ENCODE results near the gene CNPPD1. TPM values are rescaled to one million over a fixed set of nuclear protein-coding genes. Genes with fewer than 3 reads are reported as not detected.
"Not testable (repeated sequence)": the region's sequence is repeated elsewhere in the genome, so short reads cannot be mapped to it uniquely, and the experiment has no call there.

CNPPD1 gene
- total and polyA plus RNA-seq, 4 donors = 27.5 to 66.9 (median 48.6) TPM

- Histone ChIP-seq H3K9ac (ENCODE audit: insufficient read depth in 1 of 2, low read length in 2 of 2) (no peak overlapping the region), H3K4me1 (ENCODE audit: control insufficient read depth in 5 of 5, insufficient read depth in 5 of 5, low read length in 5 of 5) (peaks cover 0 to 22% (median 12%) of the 10 kb centered on the region in 5 donors), H3K27ac (ENCODE audit: low read depth in 1 of 2, low read length in 1 of 2) (no peak overlapping the region), H3K9me3 (ENCODE audit: control insufficient read depth in 4 of 4, insufficient read depth in 3 of 4, low read length in 3 of 4) (no peaks in the 10 kb centered on the region), H3K27me3 (ENCODE audit: control insufficient read depth in 3 of 3, insufficient read depth in 3 of 3, low read length in 2 of 3) (no peaks in the 10 kb centered on the region), H3K4me3 (no peak overlapping the region), H3K36me3 (ENCODE audit: control insufficient read depth in 4 of 4, insufficient read depth in 4 of 4, low read length in 4 of 4) (peaks cover 3 to 15% (median 13%) of the 10 kb centered on the region in 4 donors)
- TF ChIP-seq CTCF (IDR thresholded peaks at IDR 0.05; ENCODE audit: control extremely low read depth, extremely low read depth) = no peak
- no peak for ATAC-seq (ENCODE audit: insufficient read depth, low FRiP score)
- 86 to 91% methylated on average over 5 of the region's 5 CpGs for WGBS, 2 donors
- DNase-seq = no peak
Observed at GRCh38 chr2:219205165-219205538, 28.4 kb upstream of the CNPPD1 start.

- H3K4me3 ChIP-seq = no peak overlapping the region
- no peaks in the 10 kb centered on the region for H3K27me3 ChIP-seq (ENCODE audit: control insufficient read depth in 3 of 3, insufficient read depth in 3 of 3, low read length in 2 of 3)
- DNase-seq (no peak), ATAC-seq (ENCODE audit: insufficient read depth, low FRiP score) (no peak)
- peaks cover 0 to 22% (median 12%) of the 10 kb centered on the region in 5 donors for H3K4me1 ChIP-seq (ENCODE audit: control insufficient read depth in 5 of 5, insufficient read depth in 5 of 5, low read length in 5 of 5)
- H3K9ac ChIP-seq (ENCODE audit: insufficient read depth in 1 of 2, low read length in 2 of 2) = no peak overlapping the region
- H3K9me3 ChIP-seq (ENCODE audit: control insufficient read depth in 4 of 4, insufficient read depth in 3 of 4, low read length in 3 of 4) = no peaks in the 10 kb centered on the region
- H3K27ac ChIP-seq (ENCODE audit: low read depth in 1 of 2, low read length in 1 of 2) = no peak overlapping the region
- 91 to 95% methylated on average over 7 of the region's 7 CpGs for WGBS, 2 donors
- peaks cover 0 to 12% (median 10%) of the 10 kb centered on the region in 4 donors for H3K36me3 ChIP-seq (ENCODE audit: control insufficient read depth in 4 of 4, insufficient read depth in 4 of 4, low read length in 4 of 4)
- no peak for TF ChIP-seq CTCF (IDR thresholded peaks at IDR 0.05; ENCODE audit: control extremely low read depth, extremely low read depth)
Observed at GRCh38 chr2:219204425-219205164, 27.9 kb upstream of the CNPPD1 start.

- H3K9ac ChIP-seq (ENCODE audit: insufficient read depth in 1 of 2, low read length in 2 of 2); ATAC-seq (ENCODE audit: insufficient read depth, low FRiP score); H3K4me3 ChIP-seq; H3K4me1 ChIP-seq (ENCODE audit: control insufficient read depth in 5 of 5, insufficient read depth in 5 of 5, low read length in 5 of 5); H3K27me3 ChIP-seq (ENCODE audit: control insufficient read depth in 3 of 3, insufficient read depth in 3 of 3, low read length in 2 of 3); H3K27ac ChIP-seq (ENCODE audit: low read depth in 1 of 2, low read length in 1 of 2); H3K36me3 ChIP-seq (ENCODE audit: control insufficient read depth in 4 of 4, insufficient read depth in 4 of 4, low read length in 4 of 4); DNase-seq; H3K9me3 ChIP-seq (ENCODE audit: control insufficient read depth in 4 of 4, insufficient read depth in 3 of 4, low read length in 3 of 4): not testable (repeated sequence)
- WGBS, 2 donors = 88% methylated on average over 16 to 21 of the region's 21 CpGs
Observed at GRCh38 chr2:219201331-219201730, 24.6 kb upstream of the CNPPD1 start.

GRCh38 chr2:219200502-219201326 lies 24.0 kb upstream of the CNPPD1 start:
- not testable (repeated sequence) for H3K4me3 ChIP-seq; H3K27me3 ChIP-seq (ENCODE audit: control insufficient read depth in 3 of 3, insufficient read depth in 3 of 3, low read length in 2 of 3); H3K4me1 ChIP-seq (ENCODE audit: control insufficient read depth in 5 of 5, insufficient read depth in 5 of 5, low read length in 5 of 5); H3K9me3 ChIP-seq (ENCODE audit: control insufficient read depth in 4 of 4, insufficient read depth in 3 of 4, low read length in 3 of 4); H3K36me3 ChIP-seq (ENCODE audit: control insufficient read depth in 4 of 4, insufficient read depth in 4 of 4, low read length in 4 of 4); H3K27ac ChIP-seq (ENCODE audit: low read depth in 1 of 2, low read length in 1 of 2); ATAC-seq (ENCODE audit: insufficient read depth, low FRiP score); H3K9ac ChIP-seq (ENCODE audit: insufficient read depth in 1 of 2, low read length in 2 of 2); DNase-seq
- 85 to 86% methylated on average over 24 to 25 of the region's 26 CpGs for whole genome bisulfite sequencing, 2 donors
